Measurements from ENCODE around the gene EHD2. TPM values are rescaled to one million over a fixed set of nuclear protein-coding genes. Genes with fewer than 3 reads are reported as not detected.
A peak's percentile ranks its signal among the peaks of the same experiment; 100 is the strongest.

Gene EHD2
- total and polyA plus RNA-seq, 2 of the 13 experiments (the other 11 are each of a cell fraction or from before 2014, with no cell fraction given): 0.09 to 0.28 TPM

- no peak for TF ChIP-seq ZSCAN25 (CRISPR knock-in tag; IDR thresholded peaks at IDR 0.05)
- 0 out of 2 replicates have a peak, but pooled peaks have one; percentile 35 for TF ChIP-seq ZSCAN29 (CRISPR knock-in tag; conservative IDR thresholded peaks at IDR 0.05)
- TF ChIP-seq HCFC1 (IDR thresholded peaks at IDR 0.05; ENCODE audit: low read depth, low read length): peak; percentile 89
- TF ChIP-seq ATF1 (CRISPR knock-in tag; IDR thresholded peaks at IDR 0.05): peak; percentile 97
- TF ChIP-seq NR0B2 (CRISPR knock-in tag; IDR thresholded peaks at IDR 0.05): 0 out of 2 replicates have a peak, but pooled peaks have one; percentile 32
- TF ChIP-seq ZNF768 (CRISPR knock-in tag; IDR thresholded peaks at IDR 0.05): peak; percentile 37; the same call in 1 of the 2 replicates
- TF ChIP-seq SKI (IDR thresholded peaks at IDR 0.05; ENCODE audit: partially characterized antibody): no peak
- no peak for TF ChIP-seq SIX1 (CRISPR knock-in tag; IDR thresholded peaks at IDR 0.05; ENCODE audit: borderline replicate concordance)
- no peak for TF ChIP-seq ZNF746 (CRISPR knock-in tag; IDR thresholded peaks at IDR 0.05)
- 0 out of 2 replicates have a peak, but pooled peaks have one; percentile 30 for TF ChIP-seq KDM3A (CRISPR knock-in tag; IDR thresholded peaks at IDR 0.05; ENCODE audit: low read depth)
- TF ChIP-seq ZNF546 (CRISPR knock-in tag; conservative IDR thresholded peaks at IDR 0.05): no peak
- no peak for TF ChIP-seq ZNF878 (CRISPR knock-in tag; IDR thresholded peaks at IDR 0.05)
- TF ChIP-seq ZNF720 (CRISPR knock-in tag; IDR thresholded peaks at IDR 0.05): no peak
- no peak for TF ChIP-seq ZNF264 (CRISPR knock-in tag; IDR thresholded peaks at IDR 0.05)
- TF ChIP-seq CC2D1A (CRISPR knock-in tag; IDR thresholded peaks at IDR 0.05): no peak
- no peak for TF ChIP-seq SOX6 (IDR thresholded peaks at IDR 0.05)
- TF ChIP-seq SOX6 (CRISPR knock-in tag; IDR thresholded peaks at IDR 0.05): peak; percentile 26; the same call in 1 of the 2 replicates
- TF ChIP-seq PHF5A (CRISPR knock-in tag; IDR thresholded peaks at IDR 0.05; ENCODE audit: low read depth, unreplicated experiment): peak; percentile 80
- peak; percentile 54; the same call in 1 of the 2 replicates for TF ChIP-seq MXD4 (CRISPR knock-in tag; IDR thresholded peaks at IDR 0.05)
- TF ChIP-seq LBX2 (CRISPR knock-in tag; IDR thresholded peaks at IDR 0.05; ENCODE audit: borderline replicate concordance): no peak
- TF ChIP-seq ARNTL (CRISPR knock-in tag; IDR thresholded peaks at IDR 0.05): 0 out of 2 replicates have a peak, but pooled peaks have one; percentile 48
- peak; percentile 88 for TF ChIP-seq PHF20 (CRISPR knock-in tag; IDR thresholded peaks at IDR 0.05)
- TF ChIP-seq MXI1 (IDR thresholded peaks at IDR 0.05; ENCODE audit: borderline replicate concordance, low read depth, low read length): peak; percentile 36; the same call in 1 of the 3 replicates
- TF ChIP-seq NCOA1 (CRISPR knock-in tag; IDR thresholded peaks at IDR 0.05): peak; percentile 54; the same call in 1 of the 2 replicates
- TF ChIP-seq ZBTB26 (CRISPR knock-in tag; IDR thresholded peaks at IDR 0.05; ENCODE audit: borderline replicate concordance): 0 out of 2 replicates have a peak, but pooled peaks have one; percentile 27
- peak; percentile 39; the same call in 1 of the 2 replicates for TF ChIP-seq MLX (CRISPR knock-in tag; IDR thresholded peaks at IDR 0.05)
- peak; percentile 93; the same call in 1 of the 2 replicates for TF ChIP-seq GLI4 (CRISPR knock-in tag; IDR thresholded peaks at IDR 0.05; ENCODE audit: borderline replicate concordance)
- TF ChIP-seq XRCC5 (optimal IDR thresholded peaks at IDR 0.05; ENCODE audit: low read length): peak; percentile 59
Observed at GRCh38 chr19:47745010-47745901, 32.0 kb downstream of the EHD2 start, which contains the start of gene NOP53 (continued).

Measured in HepG2 (cell line).